Mammary epithelial cell (primary cell): ENCODE results near the gene TM9SF4.

Experiments
- EZH2 ChIP-seq: IDR thresholded peaks from 2 replicates; pipeline ENCODE4 v1.6.1; 2012; ENCODE audit warnings: low read length, inconsistent platforms, borderline replicate concordance
- TF ChIP-seq, protein P1 (sequence below), 2 donors: IDR thresholded peaks in 1 of 2; conservative IDR thresholded peaks in 1 of 2; 2 replicates each; pipeline ENCODE4 v1.5.1; 2011 to 2012; ENCODE audit warnings: inconsistent platforms in 2 of 2, low read length in 2 of 2, mild to moderate bottlenecking in 2 of 2, control low read depth in 1 of 2, low read depth in 1 of 2; ENCODE audit not compliant: insufficient read depth in 1 of 2; ENCODE audit errors: extremely low read depth in 1 of 2

DNA sequence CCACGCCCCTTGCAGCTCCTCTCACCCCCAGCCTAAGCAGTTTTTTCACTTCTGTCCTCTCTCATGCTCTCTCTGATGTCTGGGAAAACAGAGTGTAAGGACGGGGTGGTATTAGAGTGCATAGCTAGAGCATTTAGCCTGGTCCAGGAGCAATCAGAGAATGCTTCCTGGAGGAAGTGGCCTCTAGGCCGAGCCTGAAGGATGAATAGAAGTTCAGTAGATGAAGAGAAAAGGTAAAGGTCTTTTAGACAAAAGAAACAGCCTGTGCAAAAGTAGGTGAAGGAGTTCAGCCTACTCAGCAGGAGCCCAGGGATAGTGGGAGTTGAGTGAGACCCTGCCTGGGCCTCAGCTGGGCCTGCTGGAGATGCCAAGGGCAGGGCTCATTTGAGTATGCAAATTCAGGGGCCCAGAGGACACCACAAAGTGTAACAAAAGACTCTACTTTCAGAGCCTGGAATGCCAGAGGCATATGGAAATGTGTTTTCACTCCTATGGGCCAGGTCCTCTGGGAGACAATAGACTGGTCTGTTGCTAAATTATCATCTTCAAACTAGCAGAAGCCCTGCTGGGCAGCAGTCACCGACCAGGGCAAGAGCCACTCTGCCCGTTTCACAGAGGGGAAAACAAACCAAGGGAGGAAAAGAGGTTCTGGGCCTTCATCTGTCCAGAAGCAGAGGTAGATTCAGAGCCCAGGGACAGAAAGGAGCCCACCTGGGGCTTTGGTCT is 19.7 kb upstream of the TM9SF4 start:
- TF ChIP-seq, protein P1, sequence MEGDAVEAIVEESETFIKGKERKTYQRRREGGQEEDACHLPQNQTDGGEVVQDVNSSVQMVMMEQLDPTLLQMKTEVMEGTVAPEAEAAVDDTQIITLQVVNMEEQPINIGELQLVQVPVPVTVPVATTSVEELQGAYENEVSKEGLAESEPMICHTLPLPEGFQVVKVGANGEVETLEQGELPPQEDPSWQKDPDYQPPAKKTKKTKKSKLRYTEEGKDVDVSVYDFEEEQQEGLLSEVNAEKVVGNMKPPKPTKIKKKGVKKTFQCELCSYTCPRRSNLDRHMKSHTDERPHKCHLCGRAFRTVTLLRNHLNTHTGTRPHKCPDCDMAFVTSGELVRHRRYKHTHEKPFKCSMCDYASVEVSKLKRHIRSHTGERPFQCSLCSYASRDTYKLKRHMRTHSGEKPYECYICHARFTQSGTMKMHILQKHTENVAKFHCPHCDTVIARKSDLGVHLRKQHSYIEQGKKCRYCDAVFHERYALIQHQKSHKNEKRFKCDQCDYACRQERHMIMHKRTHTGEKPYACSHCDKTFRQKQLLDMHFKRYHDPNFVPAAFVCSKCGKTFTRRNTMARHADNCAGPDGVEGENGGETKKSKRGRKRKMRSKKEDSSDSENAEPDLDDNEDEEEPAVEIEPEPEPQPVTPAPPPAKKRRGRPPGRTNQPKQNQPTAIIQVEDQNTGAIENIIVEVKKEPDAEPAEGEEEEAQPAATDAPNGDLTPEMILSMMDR (conservative IDR thresholded peaks at IDR 0.05 in 1 of 2, IDR thresholded peaks at IDR 0.05 in 1 of 2; ENCODE audit: extremely low read depth in 1 of 2, insufficient read depth in 1 of 2, low read depth in 1 of 2, low read length in 2 of 2), result no peak
- TF ChIP-seq EZH2, result no peak
